ENCODE results near the gene VAV2.

Gene VAV2

GRCh38 chr9:133854048-133854447 lies 138.1 kb downstream of the VAV2 start:
- no peak for TF ChIP-seq CTCF (IDR thresholded peaks at IDR 0.05)

- no peak for TF ChIP-seq CTCF (IDR thresholded peaks at IDR 0.05)
Observed at GRCh38 chr9:133853331-133853730, 138.8 kb downstream of the VAV2 start.

GRCh38 chr9:133852431-133852830 lies 139.7 kb downstream of the VAV2 start:
- no peak for TF ChIP-seq CTCF (IDR thresholded peaks at IDR 0.05)

- no peak for TF ChIP-seq CTCF (IDR thresholded peaks at IDR 0.05)
Observed at GRCh38 chr9:133851693-133852092, 140.4 kb downstream of the VAV2 start.

GRCh38 chr9:133850937-133851336 lies 141.2 kb downstream of the VAV2 start:
- TF ChIP-seq CTCF (IDR thresholded peaks at IDR 0.05) = no peak

- no peak for TF ChIP-seq CTCF (IDR thresholded peaks at IDR 0.05)
Observed at GRCh38 chr9:133850161-133850560, 142.0 kb downstream of the VAV2 start.

GRCh38 chr9:133849110-133849670 lies 142.9 kb downstream of the VAV2 start:
- TF ChIP-seq CTCF (IDR thresholded peaks at IDR 0.05) = no peak

- TF ChIP-seq CTCF (IDR thresholded peaks at IDR 0.05) = no peak
Observed at GRCh38 chr9:133848471-133849109, 143.5 kb downstream of the VAV2 start.
